Fibroblast of the conjunctiva (primary cell): ENCODE measurements around the gene GNB5.
"Not testable (repeated sequence)": the region's sequence is repeated elsewhere in the genome, so short reads cannot be mapped to it uniquely, and the experiment has no call there.

Experiments used
- DNase-seq: peaks from one replicate; pipeline ENCODE4 v3.0.0-alpha.2; 2010; ENCODE audit warnings: low read depth

The GNB5 gene

DNA sequence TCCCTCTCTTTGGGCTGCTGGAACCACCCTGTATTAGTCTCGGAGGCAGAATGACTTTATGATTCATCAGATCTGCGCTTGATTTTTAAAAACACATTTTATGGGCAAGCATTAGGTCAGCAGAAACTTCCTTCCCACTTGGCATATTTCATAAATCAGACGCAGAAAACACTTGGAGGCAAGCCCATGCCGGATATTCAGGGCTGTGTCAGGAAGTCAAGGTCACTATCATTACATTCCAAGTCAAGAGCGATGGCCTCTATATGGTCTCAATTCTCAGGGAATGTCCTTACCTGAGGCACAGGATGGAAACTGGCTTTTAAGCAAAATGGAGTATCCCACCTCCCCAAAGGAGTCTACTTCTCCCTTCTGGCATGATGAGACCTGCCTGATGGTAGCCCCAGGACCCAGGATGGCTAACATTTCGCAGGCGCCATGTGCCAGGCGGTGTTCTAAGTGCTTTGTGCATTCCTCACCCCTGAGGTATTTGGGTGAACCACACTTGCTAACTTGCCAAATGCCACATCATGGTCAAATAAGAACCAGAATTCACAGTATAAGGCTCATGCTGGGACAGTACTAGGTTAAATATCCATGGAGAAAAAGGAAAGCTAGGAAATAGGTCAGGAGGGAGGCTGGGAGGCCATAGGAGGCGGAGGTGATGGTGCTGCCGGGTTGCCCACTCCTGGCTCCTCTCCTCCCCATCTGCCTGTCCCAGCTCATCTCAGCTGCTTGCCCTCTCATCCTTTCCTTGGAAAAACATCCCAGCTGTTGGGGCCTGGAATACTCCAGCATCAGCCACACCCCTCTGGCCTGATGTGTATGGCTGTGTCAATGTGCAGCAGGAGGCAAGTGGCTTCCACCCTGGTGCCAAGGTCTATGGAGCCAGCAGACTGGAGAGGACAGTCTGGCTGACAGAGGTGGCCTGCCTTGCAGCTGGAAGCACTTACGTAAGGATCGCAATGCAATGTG, 97.4 kb downstream of the GNB5 start:
- DNase-seq = peak; percentile 82

DNA sequence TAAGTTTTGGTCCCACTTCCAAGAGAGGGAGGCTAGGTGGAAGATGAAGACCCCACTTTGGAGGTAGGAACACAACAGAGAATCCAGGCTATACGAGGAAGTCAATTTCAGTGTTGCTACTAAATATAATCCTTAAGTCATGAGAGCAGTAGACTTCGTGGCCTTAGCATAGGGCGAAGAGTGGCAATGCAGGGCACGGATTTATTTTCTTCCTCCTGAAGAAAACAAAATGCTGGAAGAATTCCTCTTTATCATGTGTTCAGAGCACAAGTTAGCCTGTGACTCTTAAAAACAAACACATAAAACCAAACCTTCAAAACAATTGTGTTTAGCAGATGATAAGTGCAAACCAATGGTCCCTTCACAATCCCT, 98.0 kb downstream of the GNB5 start:
- no peak for DNase-seq

DNA sequence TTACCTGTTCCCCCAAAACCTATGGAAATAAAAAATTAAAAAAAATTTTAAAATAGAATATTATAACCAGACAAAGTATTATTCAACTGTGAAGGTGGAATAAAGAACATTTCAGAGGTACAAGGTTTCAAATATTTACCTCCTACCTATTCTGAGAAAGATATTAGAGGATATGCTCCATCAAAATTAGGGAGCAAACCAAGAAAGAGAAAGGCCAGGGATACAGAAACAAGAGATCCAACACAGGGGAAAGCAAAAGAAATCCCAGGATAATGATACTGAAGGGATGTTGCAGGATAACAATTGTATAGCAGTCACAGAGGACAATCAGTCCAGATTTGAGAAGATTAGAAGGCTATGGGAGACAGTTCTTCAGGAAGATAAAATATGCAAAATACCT, 101.0 kb downstream of the GNB5 start:
- DNase-seq = no peak

DNA sequence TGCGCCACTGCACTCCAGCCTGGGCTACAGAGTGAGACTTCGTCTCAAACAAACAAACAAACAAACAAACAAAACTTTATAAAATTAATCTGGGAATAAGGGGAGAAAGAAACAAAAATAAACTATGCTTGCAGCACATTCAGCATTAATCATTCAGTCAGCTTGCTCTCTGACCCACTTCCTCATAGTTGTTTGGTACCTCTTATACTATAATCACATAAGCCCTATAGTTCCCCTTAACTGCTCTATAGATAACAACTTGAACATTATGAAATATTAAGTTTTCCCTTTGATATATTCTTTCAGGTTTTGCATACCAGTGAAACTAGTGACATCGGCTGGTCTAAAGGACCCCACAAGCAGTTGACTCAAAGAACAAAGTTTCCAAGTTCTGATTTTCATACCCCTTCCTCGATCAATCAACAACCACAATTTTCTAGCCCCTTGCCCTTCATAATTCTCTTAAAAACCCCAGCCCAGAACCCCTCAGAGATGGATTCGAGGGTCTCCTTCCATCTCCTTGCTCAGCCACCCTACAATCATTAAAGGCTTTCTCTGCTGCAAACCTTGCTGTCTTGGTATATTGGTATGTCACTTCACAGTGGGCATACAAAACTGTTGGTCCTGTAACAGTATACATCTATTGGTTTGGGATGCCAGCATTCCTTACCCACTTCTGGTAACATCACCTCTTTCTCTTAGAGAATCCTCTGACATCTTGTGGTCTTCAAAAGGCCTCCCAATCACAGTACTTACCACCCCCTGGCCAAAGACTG, 105.0 kb downstream of the GNB5 start:
- DNase-seq = no peak

DNA sequence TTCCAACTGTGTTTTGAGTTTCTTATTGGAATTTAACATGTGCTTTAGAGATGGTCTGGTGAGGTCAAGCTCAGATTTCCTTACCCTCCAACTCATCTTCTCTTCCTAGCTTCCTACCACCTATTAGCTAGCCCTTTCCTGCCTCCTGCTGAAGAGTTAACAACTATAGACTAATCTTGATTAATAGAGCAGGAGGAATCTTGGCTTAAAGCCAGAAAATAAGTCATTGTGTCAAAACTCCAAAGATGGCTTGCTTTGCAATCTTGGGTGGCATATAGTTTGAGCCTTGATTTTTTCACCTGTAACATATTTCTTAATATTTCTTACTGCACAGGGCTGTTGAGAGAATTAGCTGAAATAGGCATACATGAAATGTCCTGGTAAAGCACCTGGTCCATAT, 105.9 kb downstream of the GNB5 start:
- no peak for DNase-seq

DNA sequence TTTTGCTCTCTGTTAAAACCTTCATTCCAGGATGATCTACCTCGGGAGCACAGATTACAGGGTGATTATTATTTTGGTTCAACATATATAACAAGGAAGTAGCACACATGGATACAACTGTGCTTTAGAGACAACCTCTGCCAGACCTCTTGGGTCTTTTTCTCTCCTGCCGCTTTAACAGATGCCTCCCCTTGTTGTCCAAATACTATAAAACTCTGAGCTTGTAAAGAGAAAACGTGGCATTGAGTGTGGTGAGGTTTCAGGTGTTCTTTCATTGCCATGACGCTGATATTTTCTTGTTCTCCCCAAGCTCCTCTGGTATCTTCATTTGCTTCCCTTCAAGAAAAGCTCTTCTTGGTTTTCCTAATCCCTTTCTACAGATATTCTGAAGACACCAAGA, 107.6 kb downstream of the GNB5 start:
- DNase-seq = no peak

DNA sequence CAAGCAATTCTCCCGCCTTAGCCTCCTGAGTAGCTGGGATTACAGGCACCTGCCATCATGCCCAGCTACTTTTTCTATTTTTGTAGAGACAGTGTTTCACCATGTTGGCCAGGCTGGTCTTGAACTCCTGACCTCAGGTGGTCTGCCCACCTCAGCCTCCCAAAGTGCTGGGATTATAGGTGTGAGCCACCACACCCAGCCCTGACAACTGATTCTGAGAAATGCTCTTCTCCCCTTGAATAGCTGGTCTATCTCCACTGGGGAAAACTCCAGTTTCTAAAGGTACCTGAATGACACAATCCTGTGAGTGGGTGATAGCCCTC, 108.2 kb downstream of the GNB5 start:
- DNase-seq = not testable (repeated sequence)

DNA sequence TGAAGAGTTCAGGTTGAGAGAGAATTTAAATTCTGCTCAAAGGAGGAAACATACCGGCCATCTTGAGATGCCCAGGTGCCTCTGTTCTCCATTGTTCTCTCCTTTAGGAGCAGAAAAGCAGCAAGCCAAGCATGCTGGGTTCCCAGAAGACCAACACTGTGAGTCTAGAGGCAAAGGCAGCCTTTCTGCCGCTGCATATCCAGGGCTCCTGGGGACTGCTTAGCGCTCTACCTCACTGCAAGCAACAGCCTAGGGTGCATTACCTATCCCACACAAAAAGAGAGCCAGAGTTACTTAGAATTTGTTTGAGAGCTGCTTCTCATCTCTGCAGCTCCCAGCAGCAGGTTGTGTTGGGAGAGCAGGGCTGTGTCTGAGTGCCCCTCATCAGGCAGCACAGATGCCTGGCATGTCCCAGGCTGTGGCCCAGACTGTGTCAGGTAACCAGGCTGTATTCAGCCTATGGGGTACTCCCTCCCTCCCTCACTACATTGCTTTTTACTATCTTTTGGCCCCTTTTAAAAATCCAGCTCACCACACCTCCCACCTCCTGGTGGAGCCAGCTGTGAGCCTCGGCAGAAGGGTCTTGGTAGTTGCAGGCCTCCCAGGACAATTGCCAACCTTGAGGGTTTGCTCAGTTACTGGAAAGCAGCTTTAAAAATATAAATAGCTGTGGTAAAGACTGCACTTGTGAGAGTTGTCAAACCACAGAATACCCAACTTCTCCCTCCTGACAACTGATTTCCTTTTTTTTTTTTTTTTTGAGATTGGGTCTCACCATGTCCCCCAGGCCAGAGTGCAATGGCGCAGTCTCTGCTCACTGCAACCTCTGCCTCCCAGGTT, 108.8 kb downstream of the GNB5 start:
- DNase-seq = no peak

DNA sequence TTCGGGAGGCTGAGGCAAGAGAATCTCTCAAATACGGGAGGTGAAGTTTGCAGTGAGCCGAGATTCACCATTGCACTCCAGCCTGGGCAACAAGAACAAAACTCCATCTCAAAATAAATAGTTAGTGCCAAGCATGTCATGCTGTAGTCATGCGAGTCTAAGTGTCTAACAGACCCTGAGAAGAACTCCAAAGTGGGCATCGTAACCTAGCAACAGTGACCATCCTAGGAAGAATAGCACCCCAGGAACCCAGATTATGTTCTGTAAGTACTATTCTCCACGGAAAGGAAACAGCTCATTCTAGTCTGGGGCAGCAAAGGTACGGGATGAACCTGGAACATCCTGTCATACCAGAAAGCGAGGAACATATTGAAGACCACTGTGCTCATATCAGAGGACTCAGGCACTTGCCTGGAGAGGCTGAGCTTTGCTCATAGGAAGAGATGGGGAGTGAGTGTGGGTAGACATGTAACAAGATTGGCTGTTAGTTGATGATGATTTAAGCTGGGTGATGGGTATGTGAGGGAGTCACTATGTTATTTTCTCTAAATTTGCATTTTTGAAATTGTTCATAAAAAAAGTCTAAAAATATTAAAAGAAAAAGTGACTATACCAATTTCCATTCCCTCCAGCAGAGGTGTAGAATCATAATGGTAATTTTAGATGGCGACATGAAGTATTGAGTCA, 110.3 kb downstream of the GNB5 start:
- no peak for DNase-seq

DNA sequence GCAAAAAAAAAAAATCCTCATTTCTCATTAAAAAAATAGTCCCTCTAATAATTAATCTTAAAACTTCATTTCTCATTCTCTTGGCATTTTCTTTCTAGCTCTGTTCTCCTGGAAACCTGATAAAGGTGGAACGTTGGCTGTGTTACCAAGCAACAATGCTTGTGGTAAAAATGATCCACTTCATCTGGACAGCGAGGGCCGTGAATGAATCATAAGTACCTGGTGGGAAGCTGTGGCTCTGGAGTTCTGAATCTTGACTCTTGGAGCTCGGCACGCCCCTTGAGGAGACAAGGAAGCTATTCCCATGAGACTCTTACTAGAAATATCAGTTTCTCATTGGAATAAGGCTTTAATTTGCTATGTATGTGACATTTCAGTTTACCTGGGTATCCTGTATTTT, 111.2 kb downstream of the GNB5 start:
- DNase-seq = no peak

DNA sequence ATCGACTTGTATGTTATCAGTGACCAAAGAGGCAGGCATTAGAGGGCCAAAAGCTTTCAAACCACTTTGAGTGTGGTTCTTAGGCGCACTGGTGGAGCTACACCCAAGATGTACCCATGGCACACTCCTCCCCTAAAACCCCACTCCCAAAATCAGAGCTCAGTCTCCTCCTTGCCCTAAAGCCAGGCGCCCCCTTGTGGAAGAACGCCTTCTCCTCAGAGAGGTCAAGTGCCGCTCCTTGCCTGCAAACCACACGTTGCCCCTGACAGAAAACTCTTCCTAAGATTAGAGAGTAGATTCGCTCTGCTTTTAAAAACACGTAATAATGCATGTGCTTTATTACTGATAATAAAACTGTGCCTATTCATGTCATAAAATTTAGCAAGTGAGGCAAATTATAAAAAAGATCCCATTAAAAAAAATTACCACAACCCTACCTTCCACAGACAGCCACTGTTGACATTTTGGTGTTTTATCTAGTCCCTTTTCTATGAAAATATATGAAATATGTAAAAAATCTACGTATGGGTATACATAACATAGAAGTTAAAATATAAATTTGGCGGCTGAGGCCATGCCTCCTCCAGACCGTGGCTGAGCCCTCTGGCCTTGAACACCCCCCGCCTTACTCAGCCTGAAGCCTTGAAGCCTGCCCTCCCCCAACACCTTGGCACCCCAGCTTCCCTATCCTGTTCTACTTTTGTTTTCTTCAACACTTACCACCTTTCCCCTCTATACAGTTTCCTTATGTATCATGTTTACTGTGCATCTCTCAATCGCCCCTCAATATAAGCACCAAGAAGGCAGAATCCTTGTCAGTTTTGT, 112.1 kb downstream of the GNB5 start:
- peak; percentile 38 for DNase-seq

DNA sequence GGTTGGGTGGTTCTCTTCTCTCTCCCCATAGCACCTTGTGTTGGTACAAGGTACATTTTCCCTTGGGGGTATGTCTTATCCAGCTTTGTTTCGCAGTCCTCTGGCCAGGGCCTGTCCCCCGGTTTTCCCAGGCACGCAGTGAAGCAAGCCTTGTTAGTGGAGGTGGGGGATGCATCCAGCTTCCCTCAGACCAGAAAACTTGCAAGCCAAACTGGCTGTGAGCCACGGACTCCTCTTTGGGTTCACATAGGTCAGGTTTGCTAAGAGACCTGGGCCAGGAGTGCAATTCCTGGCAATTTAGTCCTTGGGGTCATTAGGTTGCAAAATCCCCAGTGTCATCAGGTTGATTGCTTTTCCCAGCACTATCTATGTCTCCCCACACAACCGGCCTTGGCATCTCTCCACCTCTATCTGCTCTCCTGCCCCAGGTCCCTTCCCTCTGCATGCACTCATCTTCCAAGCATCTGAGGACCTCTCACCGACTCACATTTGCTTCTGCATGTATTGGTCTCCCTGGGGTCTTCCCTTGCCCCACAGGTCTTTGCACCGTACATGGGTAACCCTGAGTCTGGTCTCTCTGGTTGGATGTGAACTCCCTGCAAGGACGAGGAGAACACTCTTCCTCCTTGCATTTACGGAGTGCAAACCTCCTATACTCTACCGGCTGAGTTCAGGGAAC, 112.9 kb downstream of the GNB5 start:
- no peak for DNase-seq

DNA sequence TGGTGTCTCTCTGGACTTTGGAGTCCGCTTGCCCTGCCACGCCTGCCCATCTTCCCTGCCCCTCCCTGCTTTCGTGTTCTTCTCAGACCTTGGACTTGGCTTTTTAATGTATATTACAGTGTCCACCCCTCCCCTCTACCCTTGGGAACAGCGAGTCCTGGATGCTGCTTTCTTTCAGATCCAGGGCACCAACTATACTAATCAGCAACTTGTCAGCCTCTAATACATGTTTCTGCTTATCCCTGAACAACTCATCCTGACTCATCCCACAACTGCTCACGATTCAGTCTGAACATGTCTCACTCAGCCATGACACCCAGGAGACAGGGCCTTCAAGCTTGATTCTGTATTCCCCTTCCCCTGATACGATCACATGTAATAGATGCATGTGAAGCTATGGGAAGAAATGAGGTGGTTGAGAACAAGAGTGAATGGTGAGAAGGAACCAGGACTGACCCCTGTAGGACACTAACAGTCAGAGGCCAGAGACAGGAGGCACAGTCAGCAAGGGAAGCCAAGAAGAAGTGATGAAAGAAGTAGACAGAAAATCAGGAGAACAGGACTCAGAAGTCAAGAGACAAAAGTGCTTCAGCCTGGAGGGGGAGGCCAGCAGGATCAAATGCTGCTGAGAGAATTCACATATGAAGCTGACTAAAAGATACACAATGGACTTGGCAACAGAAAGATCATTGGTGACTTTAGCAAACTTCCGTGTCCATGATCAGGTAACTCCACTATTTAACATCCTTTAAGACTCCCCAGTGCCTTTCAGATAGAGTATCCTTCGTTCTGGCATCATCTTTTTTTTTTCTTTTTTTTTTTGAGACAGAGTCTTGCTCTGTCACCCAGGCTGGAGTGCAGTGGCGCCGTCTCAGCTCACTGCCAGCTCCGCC, 114.1 kb downstream of the GNB5 start:
- DNase-seq = peak; percentile 63

DNA sequence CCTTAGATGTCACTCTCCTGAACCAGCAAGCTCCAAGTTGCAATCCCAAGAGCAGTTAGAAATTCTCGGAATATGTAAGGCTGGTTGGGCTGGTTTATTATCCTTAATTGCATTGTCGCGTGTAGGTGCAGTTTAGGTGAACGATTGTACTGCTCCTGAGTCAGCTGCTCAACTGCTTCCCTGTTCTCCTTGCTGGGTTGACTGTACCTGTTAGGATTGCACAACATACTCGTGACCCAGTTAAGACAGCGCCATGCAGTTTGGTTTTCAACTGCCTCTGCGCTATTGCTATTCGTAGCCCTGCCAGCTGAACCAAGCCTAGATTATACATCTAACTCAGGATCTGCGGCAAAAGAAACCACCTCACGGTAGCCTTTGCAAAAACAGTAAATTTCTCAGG, 119.6 kb downstream of the GNB5 start:
- DNase-seq = no peak

DNA sequence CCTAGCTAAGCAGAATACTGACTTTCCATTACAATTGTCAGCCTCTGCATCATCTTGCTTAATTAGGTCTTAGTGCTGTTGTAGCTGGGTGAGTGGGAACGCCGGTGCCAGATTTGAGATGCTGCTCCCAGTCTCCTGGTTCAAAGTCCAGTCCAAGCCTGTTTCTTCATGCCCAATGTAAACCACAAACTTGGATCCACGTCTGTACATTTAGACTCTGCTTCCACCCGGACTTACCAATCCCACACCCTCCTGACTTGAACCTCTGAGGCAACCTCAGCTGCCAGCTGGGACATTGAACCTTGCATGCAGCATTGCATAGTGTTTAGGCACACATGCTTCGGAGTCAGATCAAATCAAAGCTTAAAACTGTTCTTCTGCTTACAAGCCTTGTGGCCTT, 121.6 kb downstream of the GNB5 start:
- no peak for DNase-seq

DNA sequence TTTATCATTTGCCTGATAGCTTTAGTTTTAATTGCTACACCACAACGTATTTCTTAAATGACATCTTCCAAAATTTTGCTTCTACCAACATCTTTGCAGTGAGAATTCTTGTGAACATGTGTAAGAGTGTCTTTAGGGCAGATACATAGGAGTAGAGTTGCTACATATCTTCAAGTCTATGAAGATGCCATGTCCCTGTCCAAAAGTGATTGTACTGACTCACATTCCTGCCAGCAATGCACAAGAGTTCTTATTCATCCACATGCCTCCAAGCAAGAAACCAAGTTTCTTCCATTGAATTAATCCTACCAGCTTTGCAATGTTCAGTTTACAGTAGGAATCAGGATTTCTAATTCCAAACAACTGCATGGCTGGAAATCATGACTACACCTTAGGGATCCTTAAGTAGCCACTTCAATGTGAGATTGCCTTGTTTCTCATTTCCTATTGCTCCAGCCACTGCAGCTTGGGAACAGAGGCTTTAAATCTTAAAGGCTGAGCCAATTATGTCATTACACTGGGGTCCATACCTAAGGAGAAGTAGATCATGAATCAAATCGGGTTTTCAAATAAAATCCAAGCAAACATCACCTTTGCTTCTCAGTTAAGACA, 123.1 kb downstream of the GNB5 start:
- no peak for DNase-seq

DNA sequence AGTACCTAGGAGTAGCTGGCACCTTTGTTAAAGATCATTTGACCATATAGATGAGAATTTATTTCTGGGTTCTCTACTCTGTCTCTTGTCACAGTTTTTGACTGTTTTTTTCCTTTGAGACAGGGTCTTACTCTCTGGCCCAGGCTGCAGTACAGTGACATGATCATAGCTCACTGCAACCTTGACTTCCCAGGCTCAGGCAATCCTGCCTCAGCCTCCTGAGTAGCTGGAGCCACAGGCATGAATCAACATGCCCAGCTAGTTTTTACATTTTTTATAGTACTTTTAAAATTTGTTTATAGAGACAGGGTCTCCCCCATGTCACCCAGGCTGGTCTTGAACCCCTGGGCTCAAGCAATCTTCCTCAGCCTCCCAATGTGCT, 123.7 kb downstream of the GNB5 start:
- no peak for DNase-seq

DNA sequence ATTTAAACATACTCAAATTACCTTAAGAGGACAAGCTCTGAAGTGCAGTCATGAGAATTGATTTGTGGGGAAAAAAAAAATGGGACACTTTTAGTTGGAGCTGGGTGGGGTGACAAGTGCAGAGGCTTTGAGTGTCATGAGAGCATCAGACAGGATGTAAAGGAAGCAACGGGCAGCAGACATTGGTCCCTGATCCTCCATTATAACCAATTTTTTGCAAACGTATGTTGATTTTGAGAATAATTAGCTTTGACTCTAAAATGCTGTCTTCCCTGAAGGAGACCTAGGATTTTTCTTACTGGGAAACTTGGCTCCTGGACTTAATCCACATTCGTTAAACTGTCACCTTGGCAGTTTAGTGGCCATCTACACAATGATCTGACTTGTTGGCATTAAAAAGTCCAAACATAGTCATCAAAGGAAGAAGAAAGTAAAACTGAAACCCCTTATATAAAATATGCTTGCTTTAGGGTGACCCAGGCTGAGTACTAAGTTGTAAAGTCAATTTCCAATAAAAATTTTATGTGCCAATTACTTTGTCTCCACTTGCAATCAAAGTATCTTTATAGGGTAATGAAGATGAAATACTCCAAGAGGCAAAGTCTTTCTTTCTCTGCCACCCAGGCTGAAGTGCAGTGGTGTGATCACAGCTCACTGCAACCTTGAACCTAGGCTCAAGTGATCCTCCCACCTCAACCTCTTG, 124.2 kb downstream of the GNB5 start:
- no peak for DNase-seq
